Activated CD8-positive, alpha-beta memory T cell treated with anti-CD3 and anti-CD28 coated beads, Interleukin-2, amount 50 U/mL, for 1 hour (primary cell): ENCODE measurements around the gene SCARF2.
"Not testable (repeated sequence)": the region's sequence is repeated elsewhere in the genome, so short reads cannot be mapped to it uniquely, and the experiment has no call there.

Experiments
- DNase-seq: peaks from one replicate; pipeline ENCODE4 v3.0.0-alpha.2; 2020; ENCODE audit errors: extremely low read depth

The SCARF2 gene

DNA sequence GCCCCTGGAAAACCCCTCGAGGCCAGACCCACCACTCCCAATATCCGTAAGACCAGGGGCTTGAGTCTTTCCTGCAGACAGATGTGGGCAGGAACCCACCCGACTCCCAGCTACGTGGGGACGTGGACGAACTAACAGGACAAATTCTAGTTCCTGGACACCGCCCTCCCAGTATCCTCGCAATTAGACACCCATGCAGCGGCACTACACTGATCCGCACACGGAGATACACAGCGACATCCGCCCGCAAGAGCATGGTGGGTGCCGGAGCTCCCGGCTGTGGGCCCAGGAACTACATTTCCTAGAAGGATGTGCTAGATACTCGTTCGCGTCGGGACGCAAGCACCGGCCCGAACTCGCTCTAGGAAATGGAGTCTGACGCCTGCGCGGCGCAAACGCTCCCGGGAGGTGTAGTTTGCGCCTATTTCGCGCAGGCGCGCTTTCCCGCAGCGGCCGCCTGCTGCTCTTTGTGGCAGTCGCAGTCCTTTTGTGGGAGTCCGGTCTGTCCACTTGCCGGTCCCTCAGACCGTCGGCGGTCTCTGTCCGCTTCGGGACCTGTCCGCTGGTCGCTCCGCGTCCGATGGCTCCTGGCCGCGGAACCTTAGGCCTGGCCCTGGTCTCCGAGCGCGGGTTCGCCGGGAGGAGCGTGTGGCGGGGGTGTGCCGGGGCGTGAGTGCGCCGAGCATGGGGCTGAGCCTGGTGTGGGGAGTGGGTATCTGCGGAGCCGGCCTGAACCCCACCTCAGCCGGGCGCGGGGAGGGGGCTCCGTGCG lies 43.7 kb downstream of the SCARF2 start, which contains the start of gene ZNF74:
TSS of gene ZNF74 (plus strand) at position 447 of the 772 bp plus-strand sequence. CDS start 478 bp downstream, outside the sequence.
- peak; percentile 55 for DNase-seq

- DNase-seq, result no peak
Observed at GRCh38 chr22:20392983-20393704, 44.5 kb downstream of the SCARF2 start.

- DNase-seq, result not testable (repeated sequence)
Observed at GRCh38 chr22:20392365-20392881, 45.2 kb downstream of the SCARF2 start.

DNA sequence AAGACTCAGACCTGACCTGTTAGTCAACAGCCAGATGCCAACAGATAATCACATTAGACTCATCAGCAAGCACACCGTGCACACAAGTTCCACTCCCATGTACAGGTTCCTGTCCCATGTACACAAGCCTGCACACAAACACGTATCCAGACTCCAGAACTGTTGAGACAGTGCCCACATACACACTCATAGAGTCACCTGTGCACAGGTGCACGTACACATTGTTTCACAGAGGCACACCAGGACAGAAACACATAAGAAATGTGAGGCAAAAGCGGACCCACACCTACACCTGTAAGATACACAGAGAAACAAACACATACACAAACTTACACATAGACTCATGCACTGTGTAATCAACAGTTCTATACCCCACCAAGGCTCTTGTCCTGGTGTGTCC lies 46.4 kb downstream of the SCARF2 start:
- DNase-seq, result no peak

DNA sequence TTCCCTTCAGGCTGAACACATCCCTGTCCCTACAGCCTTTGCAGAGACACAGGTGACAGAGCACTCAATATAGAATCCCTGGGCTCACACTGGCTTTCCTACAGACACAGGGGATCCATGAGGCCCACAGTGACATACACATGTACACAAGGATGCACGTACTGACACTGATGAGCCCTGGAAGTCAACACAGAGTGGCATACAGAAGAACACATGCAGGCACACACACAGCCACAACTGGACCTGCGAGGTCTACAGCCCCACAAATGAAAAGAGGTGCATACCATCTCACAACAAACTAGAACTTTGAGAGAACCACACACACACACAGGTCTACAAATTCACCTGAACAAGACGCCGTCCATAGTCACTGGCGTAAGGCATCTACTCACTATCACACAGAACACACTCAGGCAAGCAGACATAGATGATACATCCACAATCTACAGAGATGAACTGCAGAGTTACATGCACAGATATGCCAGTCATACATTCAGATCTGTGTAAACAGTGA lies 47.2 kb downstream of the SCARF2 start:
- no peak for DNase-seq

- no peak for DNase-seq
Observed at GRCh38 chr22:20389288-20389687, 48.3 kb downstream of the SCARF2 start.

DNA sequence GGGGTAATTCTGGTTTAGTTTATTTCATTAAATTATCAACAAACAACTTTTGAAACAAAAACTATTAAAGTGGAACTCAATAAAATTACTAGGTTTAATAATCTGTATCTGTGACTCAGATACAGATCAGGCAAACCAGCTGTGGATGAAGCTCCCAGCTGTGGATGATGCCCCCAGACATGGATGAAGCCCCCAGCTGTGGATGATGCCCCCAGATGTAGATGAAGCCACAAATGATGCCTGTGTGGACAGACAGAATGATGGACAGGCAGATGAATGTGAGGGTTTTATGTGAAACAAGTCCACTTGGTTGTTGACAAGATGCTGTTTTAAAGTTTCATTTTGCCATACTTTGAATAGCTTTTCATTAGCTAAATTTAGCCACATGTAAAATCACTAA lies 49.4 kb downstream of the SCARF2 start:
- DNase-seq, result no peak

DNA sequence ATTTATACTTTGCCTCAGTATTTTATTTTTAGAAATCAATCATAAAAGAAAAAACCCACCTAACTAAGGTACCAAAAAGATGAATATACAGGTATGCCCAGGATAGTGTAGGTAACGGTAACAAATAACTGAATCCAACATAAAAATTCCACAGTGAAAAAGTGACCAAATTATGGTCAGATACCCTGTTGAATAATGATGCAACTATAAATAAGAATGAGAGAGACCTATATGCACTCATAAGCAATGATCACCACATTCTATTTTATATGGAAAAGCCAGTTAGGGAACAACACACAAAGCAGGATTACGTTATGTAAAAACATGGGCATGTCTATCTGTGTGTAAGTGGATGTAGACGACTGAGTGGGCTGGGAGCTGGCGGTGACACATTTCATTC lies 50.7 kb downstream of the SCARF2 start:
- DNase-seq, result no peak

DNA sequence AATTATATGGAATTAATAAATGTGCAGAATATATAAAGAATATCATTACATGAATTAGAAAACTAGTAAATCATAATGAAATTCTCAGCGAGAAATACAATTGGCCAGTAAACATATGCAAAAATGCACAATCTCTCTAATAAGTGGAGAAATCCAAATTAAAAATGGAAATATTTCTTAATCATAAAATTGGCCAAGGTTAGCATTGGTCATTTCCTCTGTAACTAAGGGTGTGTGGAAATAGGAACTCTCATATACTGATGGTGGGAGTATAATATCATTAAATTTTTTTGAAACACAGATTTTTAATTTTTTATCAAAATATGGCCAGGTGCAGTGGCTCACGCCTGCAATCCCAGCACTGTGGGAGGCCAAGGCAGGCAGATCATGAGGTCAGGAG lies 51.3 kb downstream of the SCARF2 start:
- DNase-seq, result no peak

- DNase-seq, result no peak
Observed at GRCh38 chr22:20384865-20385264, 52.8 kb downstream of the SCARF2 start.

GRCh38 chr22:20384171-20384570 lies 53.5 kb downstream of the SCARF2 start:
- no peak for DNase-seq

DNA sequence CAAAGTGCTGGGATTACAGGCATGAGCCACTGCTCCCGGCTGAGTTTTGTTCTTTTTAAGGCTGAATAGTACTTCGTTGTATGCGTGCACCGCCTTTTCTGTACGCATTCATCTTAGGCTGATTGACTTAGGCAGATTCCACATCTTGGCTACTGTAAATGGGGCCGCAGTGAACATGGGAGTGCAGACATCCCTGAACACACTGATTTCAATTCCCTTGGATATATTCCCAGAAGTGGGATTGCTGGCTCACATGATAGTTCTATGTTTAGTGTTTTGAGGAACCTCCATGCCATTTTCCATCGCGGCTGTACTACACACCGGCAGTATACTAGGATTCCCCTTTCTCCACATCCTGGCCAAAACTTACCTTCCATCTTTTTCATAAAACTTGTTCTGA lies 54.1 kb downstream of the SCARF2 start:
- no peak for DNase-seq

DNA sequence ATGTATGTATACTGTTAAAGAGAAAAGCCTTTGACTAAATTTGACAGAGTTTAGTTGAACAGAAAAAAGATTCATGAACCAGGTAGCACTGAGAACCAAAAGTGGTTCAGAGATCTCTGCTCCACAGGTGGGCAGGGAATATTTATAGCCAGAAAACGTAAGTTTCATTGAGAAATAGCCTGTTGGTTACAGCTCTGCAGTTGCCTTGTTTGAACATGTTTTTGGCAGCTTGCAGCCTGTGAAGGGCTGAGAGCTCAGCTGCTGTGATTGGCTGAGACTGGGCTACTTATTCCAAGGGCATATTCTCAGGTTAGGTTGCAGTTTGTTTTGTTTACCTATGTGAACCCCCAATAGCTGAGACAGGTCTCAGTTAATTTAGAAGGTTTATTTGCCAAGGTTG lies 57.1 kb downstream of the SCARF2 start:
- no peak for DNase-seq

DNA sequence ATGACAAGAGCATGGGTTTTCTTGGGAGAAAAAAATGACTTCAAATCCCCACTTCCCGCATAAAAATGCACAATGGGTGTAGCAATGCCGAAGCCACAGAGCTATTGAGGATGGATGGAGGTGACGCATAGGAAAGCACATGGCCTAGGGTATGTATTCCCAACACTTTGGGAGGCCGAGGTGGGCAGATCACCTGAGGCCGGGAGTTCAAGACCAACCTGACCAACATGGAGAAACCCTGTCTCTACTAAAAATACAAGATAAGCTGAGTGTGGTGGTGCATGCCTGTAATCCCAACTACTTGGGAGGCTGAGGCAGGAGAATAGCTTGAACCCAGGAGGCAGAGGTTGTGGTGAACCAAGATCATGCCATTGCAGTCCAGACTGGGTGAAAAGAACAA lies 58.9 kb downstream of the SCARF2 start:
- DNase-seq, result not testable (repeated sequence)

DNA sequence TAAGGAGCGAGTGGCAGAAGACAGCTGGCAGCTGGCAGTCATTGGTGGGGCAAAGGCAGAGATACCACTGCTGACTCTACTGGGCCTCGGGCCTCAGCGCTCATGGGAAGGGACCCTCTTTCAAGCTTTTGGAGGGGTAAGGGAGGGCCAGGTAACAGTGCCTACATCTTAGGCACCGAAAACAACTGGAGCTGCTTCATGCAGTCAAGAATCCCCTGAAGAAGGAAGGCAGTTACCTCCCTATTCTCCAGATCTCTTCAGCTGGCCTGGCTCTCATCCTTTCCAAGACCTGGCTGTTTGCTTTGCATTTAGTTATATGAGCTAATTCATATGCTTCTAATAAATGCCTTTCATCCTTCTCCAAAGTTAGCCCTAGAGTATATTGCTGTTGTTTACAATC lies 59.5 kb downstream of the SCARF2 start:
- no peak for DNase-seq

DNA sequence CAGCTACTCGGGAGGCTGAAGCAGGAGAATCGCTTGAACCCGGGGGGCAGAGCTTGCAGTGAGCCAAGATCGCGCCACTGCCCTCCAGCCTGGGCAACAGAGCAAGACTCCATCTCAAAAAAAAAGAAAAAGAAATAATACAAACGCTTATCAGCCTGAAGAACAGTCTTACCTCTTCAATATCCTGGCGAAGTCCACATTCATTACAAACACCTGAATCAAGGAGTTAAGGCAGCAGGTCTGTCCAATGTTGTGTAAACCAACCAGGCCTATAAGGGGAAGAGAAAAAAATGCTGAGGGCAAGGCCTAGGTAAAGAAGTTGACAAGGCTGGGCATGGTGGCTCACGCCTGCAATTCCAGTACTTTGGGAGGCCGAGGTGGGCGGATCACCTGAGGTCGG lies 60.6 kb downstream of the SCARF2 start:
- DNase-seq, result not testable (repeated sequence)

DNA sequence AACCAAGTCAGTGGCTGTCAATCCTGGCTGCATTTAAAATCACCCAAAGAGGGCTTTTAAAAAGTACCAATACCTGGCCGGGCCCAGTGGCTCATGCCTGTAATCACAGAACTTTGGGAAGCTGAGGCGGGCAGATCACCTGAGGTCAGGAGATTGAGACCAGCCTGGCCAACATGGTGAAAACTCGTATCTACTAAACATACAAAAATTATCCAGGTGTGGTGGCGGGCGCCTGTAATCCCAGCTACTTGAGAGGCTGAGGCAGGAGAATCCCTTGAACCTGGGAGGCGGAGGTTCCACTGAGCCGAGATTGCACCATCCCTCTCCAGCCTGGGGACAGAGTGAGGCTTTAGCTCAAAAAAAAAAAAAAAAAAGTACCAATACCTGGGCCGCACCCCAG lies 61.3 kb downstream of the SCARF2 start:
- DNase-seq, result not testable (repeated sequence)
